Stimulated activated CD8-positive, alpha-beta memory T cell treated with anti-CD3 and anti-CD28 coated beads, Interleukin-7, amount 100 ng/mL, for 24 hours (primary cell): Measurements from ENCODE around the gene GRK4.
"Not testable (repeated sequence)": the region's sequence is repeated elsewhere in the genome, so short reads cannot be mapped to it uniquely, and the experiment has no call there.

Source experiments
- DNase-seq: peaks from one replicate; pipeline ENCODE4 v3.0.0-alpha.2; 2020; ENCODE audit warnings: low read depth

GRK4 gene

GRCh38 chr4:2942037-2942531 is 21.3 kb upstream of the GRK4 start:
- no peak for DNase-seq

- no peak for DNase-seq
These were observed 20.6 kb upstream of the GRK4 start for GRCh38 chr4:2942532-2943363.

DNA sequence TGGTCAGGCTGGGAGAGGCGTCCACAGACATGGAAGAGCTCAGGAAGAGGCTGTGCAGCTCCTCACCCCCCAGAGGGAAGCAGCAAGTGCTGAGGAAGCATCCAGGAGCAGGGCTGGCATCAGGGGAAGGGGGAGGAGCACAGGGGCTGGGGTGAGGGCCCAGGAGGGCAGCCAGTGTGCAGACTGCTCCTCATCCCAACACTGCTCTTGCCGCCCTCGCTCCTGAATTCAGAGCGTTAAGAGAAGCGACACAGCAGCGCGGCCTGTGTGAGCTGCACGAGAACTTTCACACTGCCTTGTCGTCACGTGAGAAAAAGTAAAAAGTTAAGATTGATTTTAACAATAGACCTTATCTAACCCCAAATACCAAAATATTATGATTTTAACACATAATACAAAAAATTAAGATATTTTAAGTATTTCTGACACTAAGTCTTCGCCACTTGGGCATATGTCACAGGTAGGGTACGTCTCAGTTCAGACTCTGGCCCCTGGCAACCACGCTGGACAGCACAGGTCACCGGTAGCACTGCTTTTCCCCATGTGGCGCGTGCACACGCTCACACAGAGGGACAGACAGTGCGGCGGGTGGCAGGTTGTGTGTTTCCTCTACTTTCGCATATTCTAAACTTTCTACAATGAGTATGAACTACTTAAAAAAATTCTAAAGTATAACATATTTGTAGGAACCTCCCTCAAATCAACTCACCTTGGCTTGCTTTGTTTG is 19.8 kb upstream of the GRK4 start:
- no peak for DNase-seq

DNA sequence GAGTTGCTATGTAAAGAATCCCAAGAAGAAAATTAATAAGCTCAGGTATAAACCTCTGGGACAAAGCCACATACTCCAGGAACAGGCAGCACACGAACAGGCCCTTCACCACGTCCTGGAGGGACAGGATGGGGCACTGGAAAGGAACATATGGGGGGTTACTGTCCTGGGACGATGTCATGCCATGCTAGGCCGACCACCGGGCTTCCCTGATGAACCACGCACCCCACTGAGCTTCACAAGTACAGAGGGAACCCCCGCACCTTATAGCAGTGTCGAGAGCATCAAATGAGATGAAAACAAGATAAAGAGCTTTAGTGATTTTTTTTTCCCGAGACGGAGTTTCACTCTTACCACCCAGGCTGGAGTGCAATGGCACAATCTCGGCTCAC is 19.3 kb upstream of the GRK4 start:
- DNase-seq = no peak

GRCh38 chr4:2944586-2945526 is 18.5 kb upstream of the GRK4 start:
- no peak for DNase-seq

DNA sequence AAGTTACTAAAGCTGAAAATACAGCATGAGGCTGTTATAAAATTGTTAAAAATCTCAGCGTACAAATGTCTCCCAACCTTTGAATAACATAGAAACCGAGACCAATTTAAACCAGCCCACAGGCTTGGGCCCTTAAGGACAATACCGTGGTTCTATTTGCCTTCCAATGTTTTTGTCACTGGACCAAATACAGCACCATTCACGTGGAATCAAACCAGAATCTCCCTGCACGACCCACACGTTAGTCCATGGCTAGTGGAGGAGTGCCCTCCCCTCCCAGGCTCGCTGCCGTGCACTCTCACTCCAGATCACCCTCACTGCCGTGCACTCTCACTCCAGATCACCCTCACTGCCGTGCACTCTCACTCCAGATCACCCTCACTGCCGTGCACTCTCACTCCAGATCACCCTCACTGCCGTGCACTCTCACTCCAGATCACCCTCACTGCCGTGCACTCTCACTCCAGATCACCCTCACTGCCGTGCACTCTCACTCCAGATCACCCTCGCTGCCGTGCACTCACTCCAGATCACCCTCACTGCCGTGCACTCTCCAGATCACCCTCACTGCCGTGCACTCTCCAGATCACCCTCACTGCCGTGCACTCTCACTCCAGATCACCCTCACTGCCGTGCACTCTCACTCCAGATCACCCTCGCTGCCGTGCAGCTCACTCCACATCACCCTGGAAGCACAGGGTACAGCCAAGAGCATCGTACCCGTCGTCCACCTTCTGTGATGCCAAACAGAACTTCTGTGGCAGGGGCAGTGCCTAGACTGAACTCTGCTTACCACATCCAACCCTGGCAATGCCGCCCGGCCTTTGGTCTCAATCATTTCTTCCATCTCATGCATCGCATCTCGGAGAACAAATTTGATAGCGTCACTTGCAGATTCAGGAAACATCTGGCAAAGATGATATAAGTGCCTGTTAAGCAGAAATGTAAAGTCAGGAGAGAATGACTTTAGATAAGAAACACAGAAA is 17.5 kb upstream of the GRK4 start:
- DNase-seq = not testable (repeated sequence)

- no peak for DNase-seq
These were observed 16.4 kb upstream of the GRK4 start for GRCh38 chr4:2946812-2947600.

GRCh38 chr4:2947926-2948325 is 15.4 kb upstream of the GRK4 start:
- DNase-seq = no peak

DNA sequence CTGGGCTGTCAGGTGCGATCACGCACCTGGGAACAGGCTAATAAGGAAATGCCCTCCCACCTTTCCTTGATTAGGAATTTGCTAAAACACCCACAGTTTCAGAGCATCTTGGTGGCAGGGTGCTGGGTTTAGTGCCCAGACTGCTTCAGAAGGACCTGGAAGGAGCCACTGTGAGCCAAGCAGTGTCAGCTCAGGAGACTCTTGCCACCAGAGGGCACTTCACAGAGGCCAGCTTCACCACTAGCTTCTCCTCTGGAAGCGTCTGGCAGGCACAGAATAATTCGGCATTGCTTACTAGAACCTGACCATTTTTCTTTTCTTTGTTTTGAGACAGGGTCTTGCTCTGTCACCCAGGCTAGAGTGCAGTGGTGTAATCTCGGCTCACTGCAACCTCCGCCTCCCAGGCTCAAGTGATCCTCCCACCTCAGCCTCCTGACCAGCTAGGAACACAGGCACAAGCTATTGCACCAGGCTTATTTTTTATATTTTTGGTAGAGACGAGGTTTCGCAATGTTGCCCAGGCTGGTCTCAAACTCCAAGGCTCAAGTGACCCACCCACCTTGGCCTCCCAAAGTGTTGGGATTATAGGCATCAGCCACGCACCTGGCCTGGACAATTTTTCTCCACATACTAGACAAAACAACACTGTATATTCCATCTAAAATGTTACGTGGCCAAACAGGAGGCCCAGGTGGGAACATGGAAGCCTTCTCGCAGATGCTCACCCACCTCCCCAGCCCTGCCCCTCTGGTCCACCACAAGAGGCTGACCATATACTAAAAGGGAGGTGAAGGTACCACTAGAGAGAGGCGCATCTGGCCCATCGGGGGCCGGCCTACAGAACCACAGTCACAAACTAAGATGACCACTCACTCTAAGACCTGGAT is 14.2 kb upstream of the GRK4 start:
- DNase-seq = no peak

GRCh38 chr4:2949782-2950125 is 13.6 kb upstream of the GRK4 start:
- no peak for DNase-seq

- no peak for DNase-seq
These were observed 13.0 kb upstream of the GRK4 start for GRCh38 chr4:2950221-2950989.

DNA sequence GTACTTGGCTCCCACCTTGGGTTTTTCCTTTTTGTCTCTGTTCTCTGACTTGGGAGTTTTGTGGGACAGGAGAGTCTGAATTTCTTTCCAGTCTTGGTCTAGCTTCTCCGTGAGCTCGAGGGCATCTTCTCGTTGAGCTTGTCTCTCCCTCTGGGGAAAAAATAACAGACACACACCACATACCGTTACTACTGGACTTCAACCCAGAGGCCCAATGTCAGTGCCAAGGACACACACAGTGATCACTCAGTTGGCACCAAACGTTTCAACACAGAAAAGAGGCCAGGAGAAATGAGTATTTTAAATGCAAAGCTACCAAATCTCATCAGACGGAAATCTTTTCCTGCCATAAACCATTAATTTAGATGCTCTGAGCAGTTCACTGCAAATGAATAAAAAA is 9.9 kb upstream of the GRK4 start:
- DNase-seq = no peak

DNA sequence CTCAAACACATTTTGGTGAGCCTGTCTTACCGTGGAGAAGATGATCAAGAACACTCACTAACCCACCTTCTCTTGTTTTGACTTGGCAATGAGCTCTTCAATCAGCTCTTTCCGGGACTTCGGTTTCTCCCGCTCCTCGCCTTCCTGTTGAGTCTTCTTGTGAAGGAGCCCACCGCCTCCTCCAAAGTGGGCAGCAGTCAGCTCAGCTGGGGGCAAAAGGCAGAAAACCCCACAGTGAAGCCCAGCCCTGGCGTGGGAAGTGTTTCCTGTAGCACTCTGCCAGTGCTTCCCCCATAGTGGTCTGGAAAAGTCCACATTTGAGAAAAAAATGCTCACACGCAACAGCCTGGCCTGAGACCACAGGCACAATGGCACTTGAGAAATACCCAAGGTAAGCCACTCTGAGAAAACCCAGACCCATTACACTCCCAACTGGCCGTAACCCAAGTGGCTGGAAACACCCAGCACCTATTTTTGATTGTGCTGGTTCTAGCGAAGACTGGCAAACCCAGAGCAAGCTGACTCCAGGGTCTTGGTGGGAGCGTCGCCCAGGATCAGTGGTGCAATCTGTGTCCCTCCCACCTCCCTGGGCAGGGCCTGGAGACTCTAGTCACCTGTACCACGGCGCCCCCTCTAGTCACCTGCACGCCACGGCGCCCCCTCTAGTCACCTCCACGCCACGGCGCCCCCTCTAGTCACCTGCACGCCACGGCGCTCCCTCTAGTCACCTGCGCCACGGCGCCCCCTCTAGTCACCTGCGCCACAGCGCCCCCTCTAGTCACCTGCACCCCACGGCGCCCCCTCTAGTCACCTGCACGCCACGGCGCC is 8.8 kb upstream of the GRK4 start:
- DNase-seq = no peak

DNA sequence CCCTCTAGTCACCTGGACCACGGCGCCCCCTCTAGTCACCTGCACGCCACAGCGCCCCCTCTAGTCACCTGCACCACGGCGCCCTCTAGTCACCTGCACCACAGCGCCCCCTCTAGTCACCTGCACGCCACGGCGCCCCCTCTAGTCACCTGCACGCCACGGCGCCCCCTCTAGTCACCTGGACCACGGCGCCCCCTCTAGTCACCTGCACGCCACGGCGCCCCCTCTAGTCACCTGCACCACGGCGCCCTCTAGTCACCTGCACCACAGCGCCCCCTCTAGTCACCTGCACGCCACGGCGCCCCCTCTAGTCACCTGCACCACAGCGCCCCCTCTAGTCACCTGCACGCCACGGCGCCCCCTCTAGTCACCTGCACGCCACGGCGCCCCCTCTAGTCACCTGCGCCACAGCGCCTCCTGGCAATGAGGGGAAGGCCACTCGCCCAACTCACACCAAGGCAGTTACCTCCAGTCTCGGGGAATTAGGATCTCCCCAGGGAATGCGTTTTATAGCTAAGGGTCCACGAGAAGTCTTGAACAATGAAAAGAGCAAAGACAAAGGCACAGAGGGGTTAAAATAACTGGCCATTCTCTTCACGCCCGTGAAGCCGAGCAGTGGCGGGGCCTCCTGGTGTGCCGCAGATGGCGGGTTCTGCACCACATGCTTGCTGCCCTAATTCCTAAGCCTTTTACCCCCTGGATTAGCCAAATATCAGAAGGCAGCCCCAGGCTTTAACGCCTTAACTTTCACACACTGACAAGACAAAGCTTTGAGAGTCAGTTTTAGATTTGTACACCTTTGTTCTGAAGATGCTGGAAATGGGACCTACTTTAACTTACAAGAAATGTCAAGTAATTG is 8.0 kb upstream of the GRK4 start:
- not testable (repeated sequence) for DNase-seq

GRCh38 chr4:2958446-2958845 is 4.9 kb upstream of the GRK4 start:
- no peak for DNase-seq

- DNase-seq = not testable (repeated sequence)
These were observed 2.9 kb upstream of the GRK4 start for GRCh38 chr4:2960450-2960849.

- DNase-seq = no peak
These were observed 2.0 kb upstream of the GRK4 start for GRCh38 chr4:2961421-2961810.
